ENCODE measurements around the gene AAGAB. TPM values are rescaled to one million over a fixed set of nuclear protein-coding genes. Genes with fewer than 3 reads are reported as not detected.

The AAGAB gene
- total RNA-seq, 1 experiment from 2014 or later = 59.1 TPM

DNA sequence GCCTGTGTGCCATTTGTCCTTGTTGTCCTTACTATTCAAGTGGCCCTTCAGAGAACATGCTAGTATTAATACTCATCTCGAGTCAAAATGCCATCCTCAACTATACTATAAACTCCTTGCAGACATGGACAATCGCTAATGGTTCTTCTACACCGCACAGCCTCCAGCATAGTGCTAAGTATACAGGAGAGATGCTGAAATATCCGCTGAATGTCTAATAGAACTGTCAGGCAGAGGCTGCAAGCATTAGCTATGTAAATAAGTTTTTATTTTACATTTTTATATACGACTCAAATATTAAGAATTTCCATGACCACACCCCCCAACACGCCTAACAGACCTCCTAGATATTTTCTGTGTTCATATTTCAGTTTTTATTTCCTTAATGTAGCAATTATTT is 39.4 kb downstream of the AAGAB start:
- H3K27ac ChIP-seq = no peak overlapping the region
- H3K36me3 ChIP-seq = peaks cover 11% of the 10 kb centered on the region
- no peaks in the 10 kb centered on the region for H3K4me1 ChIP-seq (replicated peaks)
- no peak for DNase-seq (ENCODE audit: low read depth in 1 of 2, low spot score in 2 of 2)
- H3K27me3 ChIP-seq (replicated peaks) = no peaks in the 10 kb centered on the region
- no peaks in the 10 kb centered on the region for H3K9me3 ChIP-seq (replicated peaks)
- H3K4me3 ChIP-seq = no peak overlapping the region

DNA sequence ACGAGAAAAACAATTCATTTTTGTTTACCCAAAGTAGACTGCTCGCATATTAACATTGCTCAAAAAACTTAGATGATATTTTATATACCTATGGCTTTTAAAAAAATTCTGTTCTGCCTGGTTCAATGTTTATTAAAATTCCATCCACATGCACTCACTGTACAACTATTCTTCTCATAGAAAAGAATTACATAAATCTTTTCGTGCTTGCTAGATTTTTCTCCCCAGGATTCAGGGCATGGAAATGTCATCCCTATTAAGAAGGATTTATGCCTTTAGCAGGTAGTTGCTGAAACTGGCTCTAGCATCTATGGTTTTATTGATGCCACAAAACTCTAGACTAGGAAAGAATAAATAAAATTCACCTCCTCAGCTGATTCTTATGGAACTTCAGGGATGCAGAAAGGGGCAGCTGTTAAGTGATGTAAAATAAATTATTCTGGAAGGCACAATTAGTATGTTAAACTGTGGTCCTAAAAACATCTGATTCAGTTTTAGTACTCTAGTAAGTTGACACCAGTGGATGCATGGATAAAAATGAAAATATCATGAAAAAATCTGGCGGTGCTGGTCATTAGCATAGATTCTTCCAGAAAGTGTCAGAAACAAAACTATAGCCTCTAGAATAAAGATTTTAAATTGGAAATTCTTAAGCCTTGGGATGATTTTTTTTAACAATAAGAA is 41.6 kb downstream of the AAGAB start:
- no peaks in the 10 kb centered on the region for H3K9me3 ChIP-seq (replicated peaks)
- H3K27ac ChIP-seq = no peak overlapping the region
- no peaks in the 10 kb centered on the region for H3K4me1 ChIP-seq (replicated peaks)
- no peak for DNase-seq (ENCODE audit: low read depth in 1 of 2, low spot score in 2 of 2)
- peaks cover 11% of the 10 kb centered on the region for H3K36me3 ChIP-seq
- no peak overlapping the region for H3K4me3 ChIP-seq
- no peaks in the 10 kb centered on the region for H3K27me3 ChIP-seq (replicated peaks)

DNA sequence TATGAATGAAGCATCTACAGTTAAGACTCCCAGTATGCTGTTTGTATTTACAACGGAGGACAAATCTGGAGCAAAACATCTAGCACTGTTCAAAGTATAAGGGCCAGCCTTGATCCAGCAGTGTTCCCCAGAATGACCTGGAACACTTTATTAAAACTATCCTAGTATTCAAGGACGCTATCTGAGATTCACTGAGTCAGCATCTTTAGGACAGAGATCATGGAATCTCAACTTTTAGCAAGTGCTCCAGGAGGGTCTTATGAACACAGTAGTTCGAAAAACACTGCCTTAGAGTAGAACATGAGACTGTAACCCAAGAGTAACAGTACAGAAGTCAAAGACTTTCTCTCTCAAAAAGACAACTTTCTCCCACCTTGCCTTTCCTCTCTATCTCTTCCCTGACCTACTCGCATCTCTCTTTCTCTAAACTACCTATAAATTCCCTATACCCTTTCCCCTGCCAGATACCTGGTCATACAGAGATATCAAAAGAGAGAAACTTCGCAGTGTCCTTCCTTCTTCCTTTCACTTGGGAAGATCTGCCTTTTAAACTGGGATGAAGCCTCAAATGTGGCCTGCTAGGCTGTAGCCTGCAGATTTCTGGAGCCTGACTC is 43.8 kb downstream of the AAGAB start:
- H3K27ac ChIP-seq = no peak overlapping the region
- no peaks in the 10 kb centered on the region for H3K4me1 ChIP-seq (replicated peaks)
- H3K36me3 ChIP-seq = peaks cover 22% of the 10 kb centered on the region
- H3K27me3 ChIP-seq (replicated peaks) = no peaks in the 10 kb centered on the region
- no peaks in the 10 kb centered on the region for H3K9me3 ChIP-seq (replicated peaks)
- H3K4me3 ChIP-seq = no peak overlapping the region
- DNase-seq (ENCODE audit: low read depth in 1 of 2, low spot score in 2 of 2) = no peak

DNA sequence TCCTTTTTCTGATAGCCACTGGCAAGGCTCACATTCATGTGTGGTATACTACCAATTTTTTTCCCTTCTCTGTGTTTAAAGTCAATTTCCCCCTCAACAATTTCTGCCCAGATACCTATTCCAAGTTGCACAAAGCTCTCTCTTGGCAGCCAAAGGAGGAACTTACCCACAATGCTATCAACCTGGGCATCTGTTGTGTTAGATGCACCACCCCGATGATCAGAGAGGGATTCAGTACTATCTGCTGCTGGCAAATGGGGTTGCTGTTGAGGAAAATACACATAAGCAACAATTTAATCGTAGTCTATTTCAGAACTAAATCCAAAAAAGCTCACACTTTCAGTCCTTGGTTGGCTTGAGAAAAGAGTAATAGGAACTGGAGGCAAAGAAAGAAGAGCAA is 46.1 kb downstream of the AAGAB start:
- no peak for DNase-seq (ENCODE audit: low read depth in 1 of 2, low spot score in 2 of 2)
- no peaks in the 10 kb centered on the region for H3K9me3 ChIP-seq (replicated peaks)
- no peak overlapping the region for H3K27ac ChIP-seq
- no peak overlapping the region for H3K4me3 ChIP-seq
- no peaks in the 10 kb centered on the region for H3K4me1 ChIP-seq (replicated peaks)
- no peaks in the 10 kb centered on the region for H3K27me3 ChIP-seq (replicated peaks)
- H3K36me3 ChIP-seq = peaks cover 28% of the 10 kb centered on the region

DNA sequence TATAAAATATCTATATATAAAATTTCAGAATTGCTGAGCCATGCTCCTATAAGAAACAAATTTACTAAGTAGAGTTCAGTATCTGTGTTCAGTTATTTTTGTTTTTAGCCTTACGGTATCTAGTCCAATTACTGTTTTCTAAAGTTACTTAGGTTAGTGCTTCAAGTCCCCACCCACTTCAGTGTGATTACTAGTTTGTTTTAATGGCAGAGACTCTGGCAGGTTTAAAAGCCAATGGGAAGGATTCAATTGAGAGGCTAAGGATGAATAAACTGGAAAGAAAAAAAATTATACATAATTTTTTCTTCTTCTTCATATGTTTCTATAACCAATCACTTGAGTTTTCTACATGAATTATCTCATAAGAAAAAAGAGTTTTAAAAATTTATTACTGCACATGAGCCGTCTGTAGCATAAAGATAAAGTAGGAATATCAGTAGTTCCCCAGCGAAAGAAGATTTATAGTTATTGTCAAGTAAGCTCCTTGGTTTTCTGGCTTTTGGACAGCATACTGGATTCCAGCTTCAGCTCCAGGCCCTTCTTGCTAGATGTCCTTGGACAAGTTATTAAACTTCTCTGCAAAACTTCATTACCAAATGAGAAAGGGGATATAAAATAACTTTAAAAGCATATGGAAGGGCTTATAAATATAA is 46.8 kb downstream of the AAGAB start:
- Histone ChIP-seq H3K27me3 (replicated peaks) (no peaks in the 10 kb centered on the region), H3K9me3 (replicated peaks) (no peaks in the 10 kb centered on the region), H3K27ac (no peak overlapping the region), H3K36me3 (peaks cover 35% of the 10 kb centered on the region), H3K4me3 (no peak overlapping the region), H3K4me1 (replicated peaks) (no peaks in the 10 kb centered on the region)
- DNase-seq (ENCODE audit: low read depth in 1 of 2, low spot score in 2 of 2) = no peak

DNA sequence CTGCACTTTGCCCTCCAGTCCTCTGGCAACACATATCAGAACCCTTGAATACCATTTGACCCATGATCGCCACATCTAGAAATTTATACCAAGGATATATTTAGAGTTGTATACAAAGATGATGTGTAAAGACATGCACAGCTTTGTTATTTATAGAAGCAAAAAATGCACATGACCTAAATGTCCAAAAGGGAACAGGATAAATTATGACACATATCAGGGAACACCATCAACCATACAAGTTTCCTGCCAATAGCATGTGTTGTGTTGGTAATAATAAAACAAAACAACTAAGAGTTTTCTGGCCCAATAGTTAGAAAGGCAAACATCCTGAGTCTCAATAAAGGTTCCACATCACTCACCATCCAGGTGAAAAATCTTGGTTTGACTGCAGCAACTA is 51.5 kb downstream of the AAGAB start:
- H3K4me1 ChIP-seq (replicated peaks) = 0 out of 2 replicates have a peak, but pooled peaks cover 3% of the 10 kb centered on the region
- no peak for DNase-seq (ENCODE audit: low read depth in 1 of 2, low spot score in 2 of 2)
- H3K36me3 ChIP-seq = peaks cover 46% of the 10 kb centered on the region
- no peaks in the 10 kb centered on the region for H3K27me3 ChIP-seq (replicated peaks)
- H3K4me3 ChIP-seq = no peak overlapping the region
- no peaks in the 10 kb centered on the region for H3K9me3 ChIP-seq (replicated peaks)
- H3K27ac ChIP-seq = no peak overlapping the region

DNA sequence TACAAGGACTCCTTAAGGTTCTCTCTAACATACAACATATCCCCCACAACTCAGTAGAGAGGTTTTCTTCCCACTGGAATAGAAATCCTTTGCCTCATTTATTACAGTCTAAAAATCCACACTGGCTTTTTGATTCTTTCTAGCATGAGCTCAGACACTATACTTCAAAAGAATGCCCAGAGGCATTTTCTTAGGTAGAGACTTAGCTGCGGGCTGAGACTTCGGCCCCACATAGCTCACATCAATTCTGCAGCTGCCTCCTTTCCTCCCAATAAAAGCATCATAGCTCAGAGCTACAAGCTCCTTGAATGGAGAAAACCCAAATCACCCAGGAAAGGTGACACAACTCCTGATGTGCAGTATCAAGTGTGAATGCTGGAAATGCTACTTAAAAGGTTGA is 52.4 kb downstream of the AAGAB start:
- no peaks in the 10 kb centered on the region for H3K9me3 ChIP-seq (replicated peaks)
- H3K4me3 ChIP-seq = no peak overlapping the region
- no peak for DNase-seq (ENCODE audit: low read depth in 1 of 2, low spot score in 2 of 2)
- no peak overlapping the region for H3K27ac ChIP-seq
- peaks cover 39% of the 10 kb centered on the region for H3K36me3 ChIP-seq
- H3K27me3 ChIP-seq (replicated peaks) = no peaks in the 10 kb centered on the region
- H3K4me1 ChIP-seq (replicated peaks) = peaks cover 7% of the 10 kb centered on the region; the same call in 1 of the 2 replicates

DNA sequence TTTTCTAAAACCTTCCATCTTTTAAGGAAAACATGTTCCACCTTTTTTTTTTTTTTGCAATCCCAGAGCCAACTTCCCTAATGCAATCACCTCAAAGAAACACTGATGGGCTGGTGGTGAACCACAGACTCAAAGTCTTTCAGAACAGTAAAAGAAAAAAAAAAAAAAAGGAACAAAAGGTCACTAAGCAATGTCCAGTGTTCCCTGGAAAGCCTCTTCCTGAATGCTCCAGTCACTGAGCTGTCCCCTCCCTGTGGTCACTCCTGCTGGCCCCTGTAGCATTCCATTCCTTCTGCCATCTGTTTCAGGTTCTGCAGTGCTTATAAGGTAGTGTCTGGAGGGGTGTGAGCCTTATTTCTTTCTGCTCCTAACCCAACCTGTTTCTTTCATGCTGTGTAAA is 53.3 kb downstream of the AAGAB start:
- Histone ChIP-seq H3K4me1 (replicated peaks) (peaks cover 16% of the 10 kb centered on the region), H3K36me3 (peaks cover 39% of the 10 kb centered on the region), H3K4me3 (no peak overlapping the region), H3K9me3 (replicated peaks) (no peaks in the 10 kb centered on the region), H3K27me3 (replicated peaks) (no peaks in the 10 kb centered on the region), H3K27ac (no peak overlapping the region)
- peak in 1 of 2 experiments; percentile 46 for DNase-seq (ENCODE audit: low read depth in 1 of 2, low spot score in 2 of 2)

DNA sequence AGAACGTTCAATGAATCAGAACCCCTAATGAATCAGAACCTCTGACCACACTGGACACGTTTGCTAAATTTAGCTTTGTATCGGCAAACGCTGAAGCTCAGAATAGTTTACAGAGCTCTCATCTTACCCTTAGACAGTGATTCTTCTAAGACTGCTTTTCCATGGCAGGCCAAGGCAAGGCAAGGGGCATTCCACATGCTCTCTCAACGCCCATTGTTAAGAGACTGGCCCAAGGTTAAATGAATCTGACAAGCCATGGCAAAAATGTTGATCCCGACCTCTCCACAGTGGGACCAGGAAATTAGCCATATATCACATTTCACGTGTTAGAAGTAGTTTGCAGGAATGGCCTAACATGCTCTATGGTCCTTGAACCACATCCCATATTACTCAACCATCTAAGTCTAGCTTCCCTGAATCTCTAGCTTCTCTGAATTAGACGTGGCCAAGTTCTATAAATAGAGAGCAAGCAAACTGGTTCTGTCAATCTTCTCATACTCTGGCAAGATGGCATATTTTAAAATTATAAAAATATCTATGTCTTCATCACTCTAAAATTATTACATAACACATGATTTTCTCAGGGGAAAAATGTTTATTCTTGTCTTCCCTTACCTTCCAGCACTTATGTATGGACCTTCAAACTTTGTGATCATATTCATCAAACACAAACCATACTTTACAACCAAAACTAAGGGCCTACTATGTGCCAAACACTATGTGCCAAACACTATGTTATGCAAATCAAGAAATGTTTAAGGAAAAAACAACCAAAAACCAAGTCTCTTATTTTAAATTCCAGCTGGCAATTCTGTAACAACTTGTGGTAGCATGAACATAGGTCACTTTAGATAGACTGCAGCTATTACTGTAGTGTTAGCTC is 54.3 kb downstream of the AAGAB start:
- DNase-seq (ENCODE audit: low read depth in 1 of 2, low spot score in 2 of 2) = no peak
- Histone ChIP-seq H3K27ac (no peak overlapping the region), H3K36me3 (peaks cover 43% of the 10 kb centered on the region), H3K27me3 (replicated peaks) (no peaks in the 10 kb centered on the region), H3K4me1 (replicated peaks) (peaks cover 16% of the 10 kb centered on the region), H3K4me3 (no peak overlapping the region), H3K9me3 (replicated peaks) (no peaks in the 10 kb centered on the region)

DNA sequence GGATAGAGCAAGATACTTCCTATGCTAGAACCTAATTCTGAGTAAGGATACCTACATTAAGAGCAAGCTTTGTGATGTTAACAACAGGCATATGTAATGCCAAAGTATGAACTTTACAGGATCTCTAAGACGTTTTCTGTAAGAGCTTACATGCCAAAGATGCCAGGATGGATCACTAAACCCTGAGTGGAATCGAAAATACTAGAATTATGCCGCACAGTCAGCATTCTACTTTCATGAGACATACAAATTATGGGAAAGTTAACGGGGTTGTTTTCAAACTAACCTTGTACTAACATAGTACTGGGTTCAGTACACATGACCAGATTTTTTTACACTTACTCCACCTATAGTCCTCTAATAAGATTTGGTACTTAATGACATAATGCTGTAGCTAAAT is 55.1 kb downstream of the AAGAB start:
- Histone ChIP-seq H3K4me1 (replicated peaks) (peaks cover 16% of the 10 kb centered on the region), H3K27me3 (replicated peaks) (no peaks in the 10 kb centered on the region), H3K27ac (no peak overlapping the region), H3K9me3 (replicated peaks) (no peaks in the 10 kb centered on the region), H3K4me3 (no peak overlapping the region), H3K36me3 (peaks cover 50% of the 10 kb centered on the region)
- no peak for DNase-seq (ENCODE audit: low read depth in 1 of 2, low spot score in 2 of 2)

DNA sequence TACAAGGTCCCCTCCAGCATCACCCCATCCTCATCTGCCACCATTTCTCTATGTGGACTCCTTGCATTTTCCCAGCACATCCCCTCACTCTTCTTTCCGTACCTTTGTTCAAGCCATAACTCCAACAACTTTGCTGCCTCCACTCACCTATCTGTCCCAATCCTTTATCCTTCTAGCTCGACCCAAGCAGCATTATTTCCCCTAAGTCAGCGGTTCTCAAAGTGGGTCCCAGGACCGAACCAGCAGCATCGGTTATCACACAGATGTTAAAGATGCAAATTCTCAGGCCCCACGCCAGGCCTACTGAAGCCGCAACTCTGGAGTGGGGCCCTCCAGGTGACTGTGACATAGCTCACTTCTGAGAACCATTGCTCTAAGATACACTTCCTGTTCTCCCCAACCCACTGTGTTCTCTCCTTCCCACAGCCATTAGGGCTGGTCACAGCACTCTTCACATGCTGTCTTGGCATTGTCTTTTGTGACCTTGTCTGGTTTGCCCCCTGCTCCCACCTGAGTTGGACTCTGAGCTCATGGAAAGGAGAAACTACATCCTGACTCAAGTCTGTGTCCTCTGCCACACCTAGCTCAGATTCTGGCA is 56.2 kb downstream of the AAGAB start:
- Histone ChIP-seq H3K4me1 (replicated peaks) (peaks cover 16% of the 10 kb centered on the region), H3K4me3 (no peak overlapping the region), H3K27me3 (replicated peaks) (no peaks in the 10 kb centered on the region), H3K36me3 (peaks cover 52% of the 10 kb centered on the region), H3K27ac (no peak overlapping the region), H3K9me3 (replicated peaks) (no peaks in the 10 kb centered on the region)
- no peak for DNase-seq (ENCODE audit: low read depth in 1 of 2, low spot score in 2 of 2)

DNA sequence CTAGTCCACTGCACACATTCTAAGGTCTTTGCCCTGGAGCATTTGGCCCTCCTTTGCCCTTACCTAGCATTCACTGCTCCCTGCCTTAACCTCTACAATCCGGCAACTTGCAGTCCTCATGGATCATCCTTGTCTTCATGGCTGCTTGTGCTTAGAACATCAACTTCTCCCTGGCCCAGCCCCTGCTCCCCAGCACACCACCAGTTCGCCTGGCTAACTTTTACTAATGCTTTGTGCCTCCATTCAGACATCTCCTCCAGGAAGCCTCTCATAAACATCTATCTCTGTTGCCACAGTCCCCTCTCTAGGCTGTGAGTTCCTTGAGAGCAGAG is 57.1 kb downstream of the AAGAB start:
- no peak overlapping the region for H3K27ac ChIP-seq
- no peak for DNase-seq (ENCODE audit: low read depth in 1 of 2, low spot score in 2 of 2)
- no peaks in the 10 kb centered on the region for H3K9me3 ChIP-seq (replicated peaks)
- H3K4me1 ChIP-seq (replicated peaks) = peaks cover 16% of the 10 kb centered on the region
- peaks cover 51% of the 10 kb centered on the region for H3K36me3 ChIP-seq
- H3K4me3 ChIP-seq = no peak overlapping the region
- no peaks in the 10 kb centered on the region for H3K27me3 ChIP-seq (replicated peaks)

DNA sequence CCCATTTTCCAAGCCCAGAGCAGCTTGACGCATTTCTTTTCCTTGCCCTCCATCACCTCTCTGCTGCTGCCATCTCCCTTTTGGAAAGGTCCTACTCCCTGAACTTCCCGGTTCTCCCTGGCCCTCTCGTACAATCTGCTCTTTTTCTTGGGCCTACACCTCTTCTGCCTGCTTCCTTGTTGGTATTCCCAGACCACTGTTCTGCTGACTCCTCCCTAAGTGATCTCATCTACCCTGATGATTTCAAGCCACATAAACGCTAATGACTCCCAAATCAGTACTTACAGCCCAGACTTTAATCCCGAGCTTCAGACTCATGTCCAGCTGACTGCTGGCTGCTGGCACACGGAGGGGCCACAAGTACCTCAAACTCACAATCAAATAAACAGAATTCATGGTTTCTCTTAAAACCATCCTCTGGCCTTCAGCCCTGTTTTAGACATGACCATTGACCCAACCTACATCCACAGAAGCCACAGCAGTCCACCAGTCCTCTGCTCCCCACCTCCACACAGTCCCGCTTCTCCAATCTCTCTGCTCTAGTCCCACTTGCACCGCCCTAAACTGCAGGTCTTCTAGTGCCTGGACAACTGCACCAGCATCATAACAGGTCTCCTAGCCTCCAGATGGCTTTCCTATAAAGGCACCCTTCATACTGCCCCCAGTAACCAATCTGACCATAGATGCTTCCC is 57.6 kb downstream of the AAGAB start:
- H3K9me3 ChIP-seq (replicated peaks) = no peaks in the 10 kb centered on the region
- peaks cover 16% of the 10 kb centered on the region for H3K4me1 ChIP-seq (replicated peaks)
- H3K27me3 ChIP-seq (replicated peaks) = no peaks in the 10 kb centered on the region
- peaks cover 51% of the 10 kb centered on the region for H3K36me3 ChIP-seq
- H3K27ac ChIP-seq = 0 out of 2 replicates have a peak overlapping the region, but pooled peaks have one; percentile 22
- DNase-seq (ENCODE audit: low read depth in 1 of 2, low spot score in 2 of 2) = peak in 1 of 2 experiments; percentile 38
- no peak overlapping the region for H3K4me3 ChIP-seq

All from SJSA1 (cell line).